ENCODE results near the gene ASB6. TPM values are rescaled to one million over a fixed set of nuclear protein-coding genes. Genes with fewer than 3 reads are reported as not detected.

Gene ASB6
- total and polyA plus RNA-seq, 2 experiments from 2014 or later: 8.8 to 19.8 TPM

GRCh38 chr9:129665814-129666520, 24.0 kb upstream of the ASB6 start (continued):
- TF ChIP-seq CTCF (conservative IDR thresholded peaks at IDR 0.05; ENCODE audit: low read depth in 2 of 2) (no peak), EZH2phosphoT487 (IDR thresholded peaks at IDR 0.05; ENCODE audit: unreplicated experiment) (no peak), JUNB (IDR thresholded peaks at IDR 0.05; ENCODE audit: unreplicated experiment) (no peak), ETS1 (IDR thresholded peaks at IDR 0.05) (no peak), POLR2AphosphoS5 (IDR thresholded peaks at IDR 0.05; ENCODE audit: low read depth) (no peak), NANOG (IDR thresholded peaks at IDR 0.05; ENCODE audit: borderline replicate concordance) (no peak)

- peaks cover 14% of the 10 kb centered on the region for H3K4me1 ChIP-seq (ENCODE audit: insufficient read depth)
- ATAC-seq (peak; percentile 52), DNase-seq (ENCODE audit: low spot score) (peak; percentile 80)
- H3K27me3 ChIP-seq (ENCODE audit: insufficient read depth): peaks cover 24% of the 10 kb centered on the region
- no peaks in the 10 kb centered on the region for H3K9me3 Mint-ChIP-seq
- no peaks in the 10 kb centered on the region for H3K79me2 ChIP-seq (replicated peaks; ENCODE audit: insufficient read depth)
- peak within 1 kb of the TSS; percentile 75 for H3K4me3 Mint-ChIP-seq
- H3K9me2 ChIP-seq (ENCODE audit: insufficient read depth): no peaks in the 10 kb centered on the region
- H3F3A ChIP-seq (replicated peaks; ENCODE audit: low read depth): no peaks in the 10 kb centered on the region
- H3K27ac ChIP-seq (ENCODE audit: low read depth): no peak within 1 kb of the TSS
- TF ChIP-seq CTCF (conservative IDR thresholded peaks at IDR 0.05; ENCODE audit: low read depth in 2 of 2): no peak
- peak; percentile 43 for TF ChIP-seq EZH2 (IDR thresholded peaks at IDR 0.05; ENCODE audit: low read depth, unreplicated experiment)
- H3K4me2 ChIP-seq: peak within 1 kb of the TSS; percentile 90
- peaks cover 16% of the 10 kb centered on the region for H3K4me1 Mint-ChIP-seq
- peak within 1 kb of the TSS; percentile 72 for H3K4me3 ChIP-seq
- H3K36me3 ChIP-seq (ENCODE audit: insufficient read depth): no peaks in the 10 kb centered on the region
- no peaks in the 10 kb centered on the region for H3K36me3 Mint-ChIP-seq (ENCODE audit: low read depth)
- H3K27me3 Mint-ChIP-seq (ENCODE audit: insufficient read depth, low read depth, poor library complexity): peaks cover 37% of the 10 kb centered on the region
- H2AFZ ChIP-seq: peak within 1 kb of the TSS; percentile 96
- H4K20me1 ChIP-seq (replicated peaks; ENCODE audit: insufficient read depth): no peaks in the 10 kb centered on the region
- H3K27ac Mint-ChIP-seq: no peak within 1 kb of the TSS
Observed at GRCh38 chr9:129665389-129665775, 23.4 kb upstream of the ASB6 start, which contains the start of gene PRRX2. TSS of gene PRRX2 (plus strand) at chr9:129665647. CDS start at chr9:129665868, 221 bp downstream.
